HepG2 (cell line): ENCODE data around the gene CGREF1. TPM values are rescaled to one million over a fixed set of nuclear protein-coding genes. Genes with fewer than 3 reads are reported as not detected.
A peak's percentile ranks its signal among the peaks of the same experiment; 100 is the strongest.

Source experiments
- ADNP ChIP-seq: sonication (generic); formaldehyde crosslinking; IDR thresholded peaks from 2 replicates; pipeline ENCODE4 v1.4.0; 2020; ENCODE audit warnings: missing genetic modification reagents
- ARNTL ChIP-seq: sonication (generic); formaldehyde crosslinking; IDR thresholded peaks from 2 replicates; pipeline ENCODE4 v1.4.0; 2020; ENCODE audit warnings: mild to moderate bottlenecking, missing genetic modification reagents
- CBFB ChIP-seq: sonication (generic); formaldehyde crosslinking; IDR thresholded peaks from 2 replicates; pipeline ENCODE4 v1.4.0; 2020; ENCODE audit warnings: missing genetic modification reagents
- ESRRA ChIP-seq: sonication (generic); formaldehyde crosslinking; IDR thresholded peaks from 2 replicates; pipeline ENCODE4 v1.5.1; 2020; ENCODE audit warnings: mild to moderate bottlenecking, low read depth, missing genetic modification reagents
- MATR3 ChIP-seq: sonication (generic); formaldehyde crosslinking; IDR thresholded peaks from 2 replicates; pipeline ENCODE4 v1.4.0; 2020; ENCODE audit warnings: missing genetic modification reagents
- MTF2 ChIP-seq: sonication (generic); formaldehyde crosslinking; IDR thresholded peaks from 2 replicates; pipeline ENCODE4 v1.5.0; 2020; ENCODE audit warnings: missing genetic modification reagents, borderline replicate concordance
- POLR2A ChIP-seq, 2 experiments: IDR thresholded peaks; 2 replicates each; pipeline ENCODE4 v1.6.1; 2011; ENCODE audit warnings: low read depth in 2 of 2, low read length in 2 of 2, mild to moderate bottlenecking in 1 of 2, moderate library complexity in 1 of 2; ENCODE audit not compliant: insufficient read depth in 1 of 2
- PRDM10 ChIP-seq: sonication (generic); formaldehyde crosslinking; IDR thresholded peaks from 2 replicates; pipeline ENCODE4 v1.4.0; 2020; ENCODE audit warnings: low read depth, missing genetic modification reagents
- REST ChIP-seq, 2 experiments: IDR thresholded peaks; 2 replicates each; pipeline ENCODE4 v1.6.1; 2011 to 2012; ENCODE audit warnings: low read length in 2 of 2, borderline replicate concordance in 1 of 2, low read depth in 1 of 2, mild to moderate bottlenecking in 1 of 2, moderate library complexity in 1 of 2
- SRSF1 ChIP-seq: fragments of 200-400 bp; formaldehyde crosslinking; optimal IDR thresholded peaks from 2 replicates; pipeline ENCODE3; 2017; ENCODE audit warnings: mild to moderate bottlenecking, low read depth, low read length, moderate library complexity
- TCF7 ChIP-seq: sonication (generic); IDR thresholded peaks from 2 replicates; pipeline ENCODE4 v1.6.1; 2016; ENCODE audit warnings: antibody characterized with exemption, low read depth
- ZNF337 ChIP-seq: sonication (generic); formaldehyde crosslinking; IDR thresholded peaks from 2 replicates; pipeline ENCODE4 v1.5.1; 2020; ENCODE audit warnings: missing genetic modification reagents, low read depth, mild to moderate bottlenecking, borderline replicate concordance
- ZNF503 ChIP-seq: sonication (generic); formaldehyde crosslinking; IDR thresholded peaks from 2 replicates; pipeline ENCODE4 v1.4.0; 2020; ENCODE audit warnings: missing genetic modification reagents
- ZNF83 ChIP-seq: sonication (generic); formaldehyde crosslinking; IDR thresholded peaks from 2 replicates; pipeline ENCODE4 v1.4.0; 2020; ENCODE audit warnings: missing genetic modification reagents, mild to moderate bottlenecking, borderline replicate concordance
- ZNF839 ChIP-seq: sonication (generic); formaldehyde crosslinking; IDR thresholded peaks from 2 replicates; pipeline ENCODE4 v1.4.0; 2020; ENCODE audit warnings: missing genetic modification reagents, mild to moderate bottlenecking, borderline replicate concordance
- polyA plus RNA-seq, 8 experiments: library from polyadenylated mRNA; depleted of rRNA in 3 of 8; stranded (reverse) in 7 of 8; unstranded in 1 of 8; fragments of >200 nt; fragmentation: Illumina TruSeq in 4 of 8; extraction: Trizol in 4 of 8; gene quantifications; 2 replicates each; pipeline versions ENCODE4 v1.2.1 to v1.2.3, GENCODE V29; 2011 to 2016; ENCODE audit warnings: low read depth in 4 of 8, missing spikeins in 1 of 8, mixed read lengths in 1 of 8; ENCODE audit not compliant: insufficient read depth in 1 of 8
- total RNA-seq, 5 experiments: library from RNA; depleted of rRNA; stranded (reverse); fragments of >200 nt; fragmentation: Illumina TruSeq; extraction: Trizol; gene quantifications; 2 replicates each; pipeline ENCODE4 v1.2.3, GENCODE V29; 2016; ENCODE audit warnings: low read depth in 1 of 5
- TF ChIP-seq, protein P1 (sequence below): sonication (generic); formaldehyde crosslinking; IDR thresholded peaks from 2 replicates; pipeline ENCODE4 v1.5.1; 2020; ENCODE audit warnings: mild to moderate bottlenecking, missing genetic modification reagents

Gene CGREF1
- total and polyA plus RNA-seq, 2 of the 13 experiments (the other 11 are each of a cell fraction or from before 2014, with no cell fraction given), result 13.9 to 23.4 TPM

- TF ChIP-seq, protein P1, sequence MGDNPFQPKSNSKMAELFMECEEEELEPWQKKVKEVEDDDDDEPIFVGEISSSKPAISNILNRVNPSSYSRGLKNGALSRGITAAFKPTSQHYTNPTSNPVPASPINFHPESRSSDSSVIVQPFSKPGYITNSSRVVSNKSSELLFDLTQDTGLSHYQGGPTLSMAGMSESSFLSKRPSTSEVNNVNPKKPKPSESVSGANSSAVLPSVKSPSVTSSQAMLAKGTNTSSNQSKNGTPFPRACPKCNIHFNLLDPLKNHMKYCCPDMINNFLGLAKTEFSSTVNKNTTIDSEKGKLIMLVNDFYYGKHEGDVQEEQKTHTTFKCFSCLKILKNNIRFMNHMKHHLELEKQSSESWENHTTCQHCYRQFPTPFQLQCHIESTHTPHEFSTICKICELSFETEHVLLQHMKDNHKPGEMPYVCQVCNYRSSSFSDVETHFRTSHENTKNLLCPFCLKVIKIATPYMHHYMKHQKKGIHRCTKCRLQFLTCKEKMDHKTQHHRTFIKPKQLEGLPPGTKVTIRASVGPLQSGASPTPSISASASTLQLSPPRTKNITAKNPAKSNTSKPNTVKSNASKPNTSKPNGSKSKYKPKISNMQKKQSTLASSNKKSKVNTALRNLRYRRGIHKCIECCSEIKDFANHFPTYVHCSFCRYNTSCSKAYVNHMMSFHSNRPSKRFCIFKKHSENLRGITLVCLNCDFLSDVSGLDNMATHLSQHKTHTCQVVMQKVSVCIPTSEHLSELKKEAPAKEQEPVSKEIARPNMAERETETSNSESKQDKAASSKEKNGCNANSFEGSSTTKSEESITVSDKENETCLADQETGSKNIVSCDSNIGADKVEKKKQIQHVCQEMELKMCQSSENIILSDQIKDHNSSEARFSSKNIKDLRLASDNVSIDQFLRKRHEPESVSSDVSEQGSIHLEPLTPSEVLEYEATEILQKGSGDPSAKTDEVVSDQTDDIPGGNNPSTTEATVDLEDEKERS (CRISPR knock-in tag), result no peak
- TF ChIP-seq CBFB (CRISPR knock-in tag) (no peak), REST (IDR thresholded peaks at IDR 0.05; ENCODE audit: borderline replicate concordance in 1 of 2, low read depth in 1 of 2, low read length in 2 of 2) (no peak; a peak in 1 of 4 replicates), ZNF839 (CRISPR knock-in tag) (no peak), PRDM10 (CRISPR knock-in tag) (no peak), ADNP (CRISPR knock-in tag) (no peak), ARNTL (no peak), MTF2 (0 out of 2 replicates have a peak, but pooled peaks have one; percentile 88), POLR2A (IDR thresholded peaks at IDR 0.05; ENCODE audit: insufficient read depth in 1 of 2, low read depth in 2 of 2, low read length in 2 of 2) (no peak), MATR3 (CRISPR knock-in tag) (no peak), SRSF1 (no peak), ZNF83 (CRISPR knock-in tag) (peak; percentile 82; the same call in 1 of the 2 replicates), TCF7 (no peak), ZNF337 (CRISPR knock-in tag) (no peak), ESRRA (CRISPR knock-in tag) (peak; percentile 7; the same call in 1 of the 2 replicates), ZNF503 (CRISPR knock-in tag) (no peak)
These were observed at the start of gene CGREF1 (continued) for GRCh38 chr2:27118525-27119329.
